NB4 (cell line): ENCODE data around the gene TYRO3.

Source experiments
- DNase-seq: peaks from one replicate; pipeline ENCODE4 v3.0.0; 2010; ENCODE audit warnings: low read depth
- H3K4me3 ChIP-seq: one replicate; pipeline ENCODE4 v1.5.1; 2011; ENCODE audit warnings: mild to moderate bottlenecking, low read depth, low read length, moderate library complexity
- CTCF ChIP-seq: IDR thresholded peaks from one replicate; pipeline ENCODE4 v1.5.1; 2012; ENCODE audit warnings: low read depth, low read length
- MAX ChIP-seq: IDR thresholded peaks from 2 replicates; pipeline ENCODE4 v1.6.1; 2011; ENCODE audit warnings: low read depth, low read length
- MYC ChIP-seq: IDR thresholded peaks from 2 replicates; pipeline ENCODE4 v1.6.1; 2011; ENCODE audit warnings: low read depth, low read length
- POLR2A ChIP-seq: IDR thresholded peaks from 2 replicates; pipeline ENCODE4 v1.6.1; 2011; ENCODE audit warnings: mild to moderate bottlenecking; ENCODE audit not compliant: insufficient read length; ENCODE audit errors: extremely low read depth

Gene TYRO3

GRCh38 chr15:41554343-41554742 lies 4.7 kb upstream of the TYRO3 start:
- no peak overlapping the region for H3K4me3 ChIP-seq
- TF ChIP-seq POLR2A (no peak), MAX (no peak), MYC (no peak), CTCF (no peak)
- DNase-seq = no peak

- no peak for DNase-seq
- H3K4me3 ChIP-seq = no peak overlapping the region
- TF ChIP-seq CTCF = no peak
These were observed 4.1 kb upstream of the TYRO3 start for GRCh38 chr15:41554915-41555314.

GRCh38 chr15:41556677-41557076 lies 2.3 kb upstream of the TYRO3 start:
- no peak for DNase-seq

GRCh38 chr15:41557673-41558399 lies 1.2 kb upstream of the TYRO3 start:
- peak; percentile 62 for TF ChIP-seq MYC
- peak; percentile 75; the same call in 1 of the 2 replicates for TF ChIP-seq MAX
- TF ChIP-seq CTCF = peak; percentile 93
- peak; percentile 23 for TF ChIP-seq POLR2A
- peak; percentile 81 for DNase-seq
- no peak overlapping the region for H3K4me3 ChIP-seq

More at GRCh38 chr15:41556677-41557076, 2.3 kb upstream of the TYRO3 start:
- TF ChIP-seq MAX = no peak
- no peak for TF ChIP-seq CTCF
- TF ChIP-seq POLR2A = no peak
- TF ChIP-seq MYC = no peak
- H3K4me3 ChIP-seq = no peak overlapping the region

- peak overlapping the region; percentile 37 for H3K4me3 ChIP-seq
- TF ChIP-seq MYC = no peak
- TF ChIP-seq CTCF = no peak
- no peak for TF ChIP-seq MAX
- no peak for TF ChIP-seq POLR2A
- DNase-seq = peak; percentile 20
These were observed 299 bp downstream of the TYRO3 start for GRCh38 chr15:41559239-41559782.
